ENCODE data around the gene INSIG1. TPM values are rescaled to one million over a fixed set of nuclear protein-coding genes. Genes with fewer than 3 reads are reported as not detected.

The INSIG1 gene
- total RNA-seq, 1 experiment from 2014 or later, result 54.7 TPM

GRCh38 chr7:155340721-155341120 is 43.0 kb downstream of the INSIG1 start (continued):
- TF ChIP-seq ZBTB33 (IDR thresholded peaks at IDR 0.05; ENCODE audit: extremely low read depth, insufficient replicate concordance, low read length) (no peak), ZNF274 (IDR thresholded peaks at IDR 0.05; ENCODE audit: low read depth, low read length) (no peak), EZH2phosphoT487 (IDR thresholded peaks at IDR 0.05; ENCODE audit: borderline replicate concordance) (no peak), SRF (IDR thresholded peaks at IDR 0.05; ENCODE audit: low read depth) (no peak), RAD21 (IDR thresholded peaks at IDR 0.05; ENCODE audit: low read depth) (no peak), CTCF (IDR thresholded peaks at IDR 0.05 in 2 of 3, conservative IDR thresholded peaks at IDR 0.05 in 1 of 3; ENCODE audit: borderline replicate concordance in 1 of 3, insufficient read depth in 1 of 3, low read depth in 2 of 3, low read length in 2 of 3) (no peak)

GRCh38 chr7:155341463-155341983 is 43.8 kb downstream of the INSIG1 start:
- Histone ChIP-seq H3K27me3 (ENCODE audit: insufficient read depth, low read length) (peaks cover 8% of the 10 kb centered on the region; the same call in 1 of the 2 replicates), H3K4me1 (ENCODE audit: control insufficient read depth in 1 of 2, insufficient read depth in 2 of 2, low read length in 2 of 2) (peaks cover 8 to 10% of the 10 kb centered on the region in 2 experiments; a peak in 3 of 4 replicates), H3K79me2 (ENCODE audit: insufficient read depth, low read length) (no peaks in the 10 kb centered on the region), H3K9me2 (ENCODE audit: insufficient read depth) (no peaks in the 10 kb centered on the region), H3K9ac (ENCODE audit: low read length) (no peak overlapping the region), H3K27ac (ENCODE audit: low read depth, low read length) (no peak overlapping the region), H3K4me3 (replicated peaks in 1 of 2; ENCODE audit: low read depth in 1 of 2, low read length in 2 of 2) (no peak overlapping the region), H3K36me3 (ENCODE audit: control insufficient read depth in 1 of 2, insufficient read depth in 2 of 2, low read length in 2 of 2) (no peaks in the 10 kb centered on the region), H3K9me3 (ENCODE audit: control insufficient read depth in 1 of 2, insufficient read depth in 1 of 2, low read depth in 1 of 2, low read length in 2 of 2) (no peaks in the 10 kb centered on the region), H3K4me2 (ENCODE audit: low read length) (no peak overlapping the region), H4K20me1 (ENCODE audit: insufficient read depth) (no peaks in the 10 kb centered on the region), H2AFZ (ENCODE audit: low read depth, low read length, poor library complexity, severe bottlenecking) (no peak overlapping the region)
- BruUV-seq (replicated peaks), result no TSS peak
- ChIA-PET POLR2A (no interaction called here), RAD21 (ENCODE audit: low non-redundant PET in 1 of 2, low total read pairs in 2 of 2, uncharacterized antibody in 2 of 2, unreplicated experiment in 2 of 2) (no interaction called here), CTCF (interaction anchor here (1.9 kb wide), 1 partner anchor 414 kb away, joined by 6 read pairs; no protein-coding TSS in a partner anchor)
- intact Hi-C loops (cut with micrococcal nuclease), result loop anchor here (10.0 kb wide), 1 partner anchor 337 kb away; the partner anchor contains the start of gene PAXIP1
- DNase-seq (ENCODE audit: low read depth, low spot score) (no peak), ATAC-seq (no peak)
- no peak for TF ChIP-seq JUND (IDR thresholded peaks at IDR 0.05)
- TF ChIP-seq RAD21 (IDR thresholded peaks at IDR 0.05; ENCODE audit: low read depth), result no peak
- TF ChIP-seq SP1 (IDR thresholded peaks at IDR 0.05; ENCODE audit: low read depth), result no peak
- TF ChIP-seq ZBTB33 (IDR thresholded peaks at IDR 0.05; ENCODE audit: extremely low read depth, insufficient replicate concordance, low read length), result no peak
- no peak for TF ChIP-seq POLR2AphosphoS5 (IDR thresholded peaks at IDR 0.05; ENCODE audit: low read depth, low read length)
- TF ChIP-seq CBX3 (IDR thresholded peaks at IDR 0.05; ENCODE audit: low read depth), result no peak
- no peak for TF ChIP-seq TCF7L2 (IDR thresholded peaks at IDR 0.05; ENCODE audit: borderline replicate concordance, extremely low read depth, insufficient read depth, insufficient read length)
- TF ChIP-seq ELF1 (IDR thresholded peaks at IDR 0.05; ENCODE audit: borderline replicate concordance, low read depth), result no peak
- no peak for TF ChIP-seq ZNF274 (IDR thresholded peaks at IDR 0.05; ENCODE audit: low read depth, low read length)
- TF ChIP-seq REST (IDR thresholded peaks at IDR 0.05; ENCODE audit: low read depth), result no peak
- TF ChIP-seq EGR1 (IDR thresholded peaks at IDR 0.05; ENCODE audit: low read depth), result no peak

Data from HCT116 (cell line).